Fibroblast of skin of back (primary cell): ENCODE results near the gene MAN2A1.

Source experiments
- DNase-seq: peaks from one replicate; pipeline ENCODE4 v3.0.0-alpha.2; 2013

Gene MAN2A1

GRCh38 chr5:109914906-109915305 is 225.2 kb downstream of the MAN2A1 start:
- no peak for DNase-seq

GRCh38 chr5:109916481-109917153 is 226.9 kb downstream of the MAN2A1 start:
- no peak for DNase-seq
